B cell (primary cell): Measurements from ENCODE around the gene PIWIL1.

Experiments
- CTCF ChIP-seq: fragments of 200-600 bp; IDR thresholded peaks from one replicate; pipeline ENCODE4 v1.8.0; 2022; ENCODE audit warnings: antibody characterized with exemption, mild to moderate bottlenecking
- EZH2 ChIP-seq: IDR thresholded peaks from 2 replicates; pipeline ENCODE4 v1.6.1; 2012; ENCODE audit warnings: borderline replicate concordance, low read depth, mild to moderate bottlenecking, moderate library complexity, low read length; ENCODE audit not compliant: insufficient read depth, poor library complexity, severe bottlenecking

GRCh38 chr12:130372936-130373335, 35.2 kb downstream of the PIWIL1 start:
- TF ChIP-seq CTCF = no peak
- TF ChIP-seq EZH2 = no peak
